ENCODE results near the gene PBX2. TPM values are rescaled to one million over a fixed set of nuclear protein-coding genes. Genes with fewer than 3 reads are reported as not detected.
"Not testable (repeated sequence)": the region's sequence is repeated elsewhere in the genome, so short reads cannot be mapped to it uniquely, and the experiment has no call there.

Gene PBX2
- total RNA-seq, 3 donors from 2014 or later = 62.2 to 68.2 (median 64.0) TPM

DNA sequence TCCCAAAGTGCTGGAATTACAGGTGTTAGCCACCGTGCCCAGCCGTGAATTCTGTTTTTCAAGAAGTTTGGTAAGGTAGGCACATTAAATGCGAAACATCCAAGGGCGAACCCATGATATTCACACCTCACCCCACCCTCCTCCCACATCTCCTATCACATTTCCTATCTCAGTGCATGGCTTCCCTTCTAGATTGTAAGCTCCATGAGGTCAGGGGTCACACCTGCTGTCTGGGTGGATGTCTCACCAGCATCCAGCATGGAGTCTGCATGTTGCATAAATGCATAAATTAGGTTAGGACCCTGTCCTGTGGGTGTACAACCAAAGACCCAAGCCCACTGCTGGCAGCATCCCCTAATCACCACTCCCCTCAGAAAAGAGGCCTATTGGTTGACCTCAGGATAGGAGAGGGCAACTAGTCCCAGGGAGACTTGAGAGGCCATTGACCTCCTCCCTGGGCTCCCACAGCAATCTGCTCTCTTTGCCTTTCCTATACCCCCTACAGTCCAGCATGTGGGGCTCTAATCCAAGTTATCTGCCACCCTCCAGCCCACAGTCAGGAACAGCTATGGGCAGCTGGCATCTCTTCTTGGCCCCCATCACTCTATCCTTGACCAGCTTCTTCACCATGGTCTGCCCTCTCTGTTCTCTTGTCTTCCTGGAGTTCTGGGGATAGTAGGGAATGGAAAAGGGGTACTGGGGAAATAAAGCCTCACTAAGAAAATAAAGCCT is 42.4 kb downstream of the PBX2 start:
- no peaks in the 10 kb centered on the region for H3K36me3 Mint-ChIP-seq (ENCODE audit: insufficient read depth)
- no peak for ATAC-seq
- no peak overlapping the region for H3K4me3 Mint-ChIP-seq
- H3K9me3 Mint-ChIP-seq = no peaks in the 10 kb centered on the region
- H3K4me1 Mint-ChIP-seq (ENCODE audit: low read depth) = peaks cover 29% of the 10 kb centered on the region
- no peak for DNase-seq
- H3K27me3 Mint-ChIP-seq (ENCODE audit: low read depth) = peaks cover 35% of the 10 kb centered on the region

DNA sequence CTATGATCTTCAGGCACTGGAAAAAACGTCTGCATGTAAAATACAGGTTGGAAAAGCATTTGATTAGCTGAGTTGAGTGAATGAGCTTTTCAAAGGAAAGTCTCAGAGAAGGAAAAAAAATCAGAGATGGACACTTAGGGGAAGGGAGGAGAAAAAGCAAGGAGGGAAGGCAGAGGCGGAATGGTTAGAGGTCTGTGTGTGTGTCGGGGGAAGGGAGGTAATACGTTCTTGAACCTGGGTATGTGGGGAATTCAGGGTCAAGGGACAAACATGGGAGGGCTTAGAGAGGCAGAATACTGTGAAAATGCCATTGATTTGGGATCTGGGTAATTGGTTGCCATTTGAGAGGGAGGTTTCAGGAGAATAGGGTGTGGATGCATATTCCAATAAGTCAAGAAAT is 43.3 kb downstream of the PBX2 start:
- no peak for ATAC-seq
- no peaks in the 10 kb centered on the region for H3K36me3 Mint-ChIP-seq (ENCODE audit: insufficient read depth)
- H3K9me3 Mint-ChIP-seq = no peaks in the 10 kb centered on the region
- peaks cover 23% of the 10 kb centered on the region for H3K4me1 Mint-ChIP-seq (ENCODE audit: low read depth)
- H3K4me3 Mint-ChIP-seq = no peak overlapping the region
- no peak for DNase-seq
- H3K27me3 Mint-ChIP-seq (ENCODE audit: low read depth) = peaks cover 35% of the 10 kb centered on the region

DNA sequence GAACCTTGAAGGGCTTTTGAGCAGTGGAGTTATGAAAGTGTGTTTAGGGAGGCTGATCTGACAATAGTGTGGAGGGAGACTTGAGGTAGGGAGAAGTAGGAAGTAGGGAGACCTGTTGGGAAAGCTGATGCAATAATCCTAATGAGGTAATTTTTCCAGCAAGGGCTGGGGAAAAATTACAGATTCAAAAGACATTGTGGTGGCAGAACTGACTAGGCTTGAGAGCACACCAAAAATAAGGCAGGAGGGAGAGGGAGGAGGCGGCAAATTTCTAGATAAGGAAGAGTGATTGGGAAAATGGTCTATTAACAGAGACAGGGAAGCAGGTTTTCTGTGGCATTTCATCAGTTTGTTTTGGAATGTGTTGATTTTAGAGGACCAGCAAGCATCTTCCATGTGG is 43.7 kb downstream of the PBX2 start:
- H3K36me3 Mint-ChIP-seq (ENCODE audit: insufficient read depth) = no peaks in the 10 kb centered on the region
- no peak for ATAC-seq
- no peaks in the 10 kb centered on the region for H3K9me3 Mint-ChIP-seq
- H3K4me1 Mint-ChIP-seq (ENCODE audit: low read depth) = peaks cover 22% of the 10 kb centered on the region
- peaks cover 34% of the 10 kb centered on the region for H3K27me3 Mint-ChIP-seq (ENCODE audit: low read depth)
- DNase-seq = no peak
- no peak overlapping the region for H3K4me3 Mint-ChIP-seq

DNA sequence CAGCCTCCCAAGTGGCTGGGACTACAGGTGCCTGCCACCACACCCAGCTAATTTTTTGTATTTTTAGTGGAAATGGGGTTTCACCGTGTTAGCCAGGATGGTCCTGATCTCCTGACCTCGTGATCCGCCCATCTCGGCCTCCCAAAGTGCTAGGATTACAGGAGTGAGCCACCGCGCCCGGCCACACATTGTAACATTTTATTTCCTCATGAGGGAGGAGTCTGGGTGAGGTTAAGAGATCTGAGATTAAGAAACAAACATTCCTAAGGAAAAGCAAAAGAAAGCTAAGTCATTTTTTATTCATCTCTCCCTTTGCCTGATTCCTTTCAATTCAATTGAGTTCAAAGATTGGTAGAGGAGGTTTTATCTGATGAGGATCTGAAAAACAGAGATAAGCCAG is 45.8 kb downstream of the PBX2 start:
- H3K4me1 Mint-ChIP-seq (ENCODE audit: low read depth) = peaks cover 13% of the 10 kb centered on the region
- not testable (repeated sequence) for DNase-seq; ATAC-seq; H3K9me3 Mint-ChIP-seq; H3K4me3 Mint-ChIP-seq; H3K36me3 Mint-ChIP-seq (ENCODE audit: insufficient read depth)
- peaks cover 24% of the 10 kb centered on the region for H3K27me3 Mint-ChIP-seq (ENCODE audit: low read depth)

DNA sequence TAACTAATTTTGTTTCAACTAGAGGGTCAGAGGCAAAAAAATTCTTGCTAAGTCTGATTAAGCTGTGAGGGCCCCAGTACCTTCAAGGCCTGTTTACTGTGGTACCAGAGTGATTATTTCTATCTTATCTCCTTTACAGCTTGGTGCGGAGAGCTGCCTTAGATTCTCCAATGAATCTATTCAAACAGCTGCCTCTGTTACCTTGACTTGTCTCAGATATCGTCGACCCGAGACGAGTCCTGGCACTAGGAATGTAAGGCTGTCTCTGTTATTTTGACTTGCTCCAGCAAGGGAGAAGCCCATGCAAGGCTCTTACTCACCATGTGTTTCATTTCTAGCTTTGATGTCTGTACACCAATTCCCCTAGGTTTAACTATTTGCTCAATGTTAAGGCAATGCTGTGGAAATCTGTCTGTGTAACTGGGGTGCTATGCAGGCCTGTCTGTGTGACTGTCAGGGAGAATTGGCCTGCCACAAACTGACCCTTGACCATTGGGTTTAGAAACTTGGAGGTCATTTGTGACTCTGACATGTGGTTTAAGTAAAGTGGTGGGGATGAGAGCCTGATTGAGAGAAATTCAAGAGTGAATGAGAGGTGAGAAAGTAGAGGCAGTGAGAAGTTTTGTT is 49.5 kb downstream of the PBX2 start:
- Mint-ChIP-seq H3K4me1 (ENCODE audit: low read depth) (no peaks in the 10 kb centered on the region), H3K27me3 (ENCODE audit: low read depth) (peaks cover 5% of the 10 kb centered on the region), H3K4me3 (no peak overlapping the region), H3K36me3 (ENCODE audit: insufficient read depth) (no peaks in the 10 kb centered on the region), H3K9me3 (no peaks in the 10 kb centered on the region)
- ATAC-seq = no peak
- no peak for DNase-seq

DNA sequence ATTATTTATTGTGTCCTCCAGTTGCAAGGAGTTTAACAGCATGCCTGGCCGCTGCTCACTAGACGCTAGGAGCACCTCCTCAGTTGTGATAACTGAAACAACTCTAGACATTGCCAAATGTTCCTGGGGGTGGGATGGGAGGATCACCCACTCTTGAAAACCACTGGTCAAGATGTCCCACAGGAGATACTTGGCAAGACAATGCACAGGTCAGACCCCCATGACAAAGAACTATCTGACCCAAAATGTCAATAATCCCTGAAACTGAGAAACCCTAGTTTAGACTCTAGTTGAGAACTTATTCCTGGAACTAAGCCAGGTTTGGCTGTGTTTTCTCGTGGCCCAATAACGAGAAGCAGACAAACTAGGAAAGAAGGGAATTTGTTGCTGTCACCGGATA is 50.4 kb downstream of the PBX2 start:
- peaks cover 8% of the 10 kb centered on the region for H3K27me3 Mint-ChIP-seq (ENCODE audit: low read depth)
- no peaks in the 10 kb centered on the region for H3K4me1 Mint-ChIP-seq (ENCODE audit: low read depth)
- H3K36me3 Mint-ChIP-seq (ENCODE audit: insufficient read depth) = no peaks in the 10 kb centered on the region
- H3K4me3 Mint-ChIP-seq = no peak overlapping the region
- H3K9me3 Mint-ChIP-seq = no peaks in the 10 kb centered on the region
- DNase-seq (no peak), ATAC-seq (no peak)

DNA sequence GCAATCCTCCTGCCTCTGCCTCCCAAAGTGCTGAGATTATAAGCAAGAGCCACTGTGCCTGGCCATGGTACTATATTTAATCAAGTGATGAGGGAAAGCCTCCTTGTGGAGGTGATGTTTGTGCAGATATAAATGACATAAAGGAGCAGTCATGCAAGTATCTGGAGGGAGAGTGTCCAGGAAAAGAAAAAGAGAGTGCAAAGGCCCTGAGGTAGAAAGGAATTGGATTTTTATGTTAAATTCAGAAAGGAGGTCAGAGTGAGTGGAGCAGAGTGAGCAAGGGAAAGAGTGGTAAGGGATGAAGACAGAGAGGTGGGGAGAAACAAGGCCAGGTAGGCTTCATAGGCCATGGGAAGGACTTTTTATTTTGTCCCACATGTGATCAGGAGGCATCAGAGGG is 52.5 kb downstream of the PBX2 start:
- Mint-ChIP-seq H3K4me3 (no peak overlapping the region), H3K9me3 (no peaks in the 10 kb centered on the region), H3K27me3 (ENCODE audit: low read depth) (peaks cover 8% of the 10 kb centered on the region), H3K36me3 (ENCODE audit: insufficient read depth) (no peaks in the 10 kb centered on the region), H3K4me1 (ENCODE audit: low read depth) (no peaks in the 10 kb centered on the region)
- ATAC-seq (no peak), DNase-seq (no peak)

Other genes with a start within 250 kb of the PBX2 start
- 1 to 10 TPM in 2 of 3 donors, under 1 TPM in 1; 0.42 to 1.5 (median 1.4) TPM for gene CFB, start 244.1 kb downstream of the PBX2 start, total RNA-seq
- 100 to 1,000 TPM; 107 to 111 (median 109) TPM for gene NELFE, start 231.2 kb downstream of the PBX2 start, total RNA-seq
- 100 to 1,000 TPM; 123 to 157 (median 132) TPM for gene SKIC2, start 231.0 kb downstream of the PBX2 start, total RNA-seq
- gene DXO, start 218.1 kb downstream of the PBX2 start, total RNA-seq = 1 to 10 TPM; 7.1 to 9.0 (median 8.9) TPM
- gene C4A, start 208.1 kb downstream of the PBX2 start, total RNA-seq = 1 to 10 TPM; 4.3 to 5.9 (median 5.3) TPM
- 1 to 10 TPM; 4.9 to 5.3 (median 5.2) TPM for gene C4B, start 175.4 kb downstream of the PBX2 start, total RNA-seq
- gene CYP21A2, start 151.8 kb downstream of the PBX2 start, total RNA-seq = 1 to 10 TPM in 1 of 3 donors, under 1 TPM in 2; 0.74 to 1.0 (median 0.84) TPM
- gene TNXB, start 80.9 kb downstream of the PBX2 start, total RNA-seq = 1 to 10 TPM; 1.1 to 1.9 (median 1.6) TPM
- gene ATF6B, start 62.0 kb downstream of the PBX2 start, total RNA-seq = 10 to 100 TPM; 65.2 to 75.2 (median 67.2) TPM
- gene FKBPL, start 59.9 kb downstream of the PBX2 start, total RNA-seq = 1 to 10 TPM; 3.2 to 6.6 (median 4.9) TPM
- under 1 TPM; 0.37 to 0.51 (median 0.38) TPM for gene PRRT1, start 38.3 kb downstream of the PBX2 start, total RNA-seq
- 10 to 100 TPM; 18.7 to 27.0 (median 20.2) TPM for gene PPT2, start 36.1 kb downstream of the PBX2 start, total RNA-seq
- 1 to 10 TPM; 6.4 to 9.6 (median 9.1) TPM for gene EGFL8, start 25.6 kb downstream of the PBX2 start, total RNA-seq
- 10 to 100 TPM; 27.3 to 28.2 (median 28.1) TPM for gene AGPAT1, start 14.1 kb downstream of the PBX2 start, total RNA-seq
- 10 to 100 TPM; 40.1 to 49.6 (median 47.1) TPM for gene RNF5, start 11.8 kb downstream of the PBX2 start, total RNA-seq
- gene AGER, start 5.9 kb downstream of the PBX2 start, total RNA-seq = 10 to 100 TPM in 2 of 3 donors, 1 to 10 TPM in 1; 8.9 to 14.7 (median 13.0) TPM
- 10 to 100 TPM; 37.1 to 47.6 (median 43.4) TPM for gene GPSM3, start 2.4 kb upstream of the PBX2 start, total RNA-seq
- gene NOTCH4, start 33.9 kb upstream of the PBX2 start, total RNA-seq = under 1 TPM; 0.40 to 0.58 (median 0.43) TPM
- gene TSBP1, start 181.7 kb upstream of the PBX2 start, total RNA-seq = not detected
- not detected for gene BTNL2, start 217.0 kb upstream of the PBX2 start, total RNA-seq
- gene HLA-DRA, start 249.7 kb upstream of the PBX2 start, total RNA-seq = 10 to 100 TPM; 14.2 to 37.3 (median 18.4) TPM

Data from activated T-cell treated with anti-CD3 and anti-CD28 coated beads, Interleukin-2, amount 50 U/mL, for 4 hours (primary cell).